A673 (cell line): ENCODE results near the gene NQO2.

Experiments used
- CTCF ChIP-seq: fragments of 300-800, 200-600 bp; sonication (generic); conservative IDR thresholded peaks from 2 replicates; pipeline ENCODE4 v1.5.1; 2017; ENCODE audit warnings: low read depth, mild to moderate bottlenecking, antibody characterized with exemption, low read length, moderate library complexity, mixed read lengths
- EZH2 ChIP-seq: fragments of 200-600 bp; sonication (generic); IDR thresholded peaks from 2 replicates; pipeline ENCODE4 v1.6.1; 2017; ENCODE audit warnings: borderline replicate concordance, low read depth, mild to moderate bottlenecking, mixed read lengths, antibody characterized with exemption, low read length; ENCODE audit not compliant: poor library complexity, severe bottlenecking

GRCh38 chr6:2979819-2980464, 19.8 kb upstream of the NQO2 start:
- TF ChIP-seq CTCF (no peak), EZH2 (no peak)
